Rectal smooth muscle tissue (tissue), 1 donor: Measurements from ENCODE around the gene KLF11.
"Not testable (repeated sequence)": the region's sequence is repeated elsewhere in the genome, so short reads cannot be mapped to it uniquely, and the experiment has no call there.

Experiments used
- H3K27ac ChIP-seq: one replicate; pipeline ENCODE4 v1.7.0; 2013; ENCODE audit warnings: low read depth, low read length, inconsistent platforms
- H3K27me3 ChIP-seq: one replicate; pipeline ENCODE4 v1.7.0; 2013; ENCODE audit warnings: low read length; ENCODE audit not compliant: control insufficient read depth, insufficient read depth
- H3K36me3 ChIP-seq: one replicate; pipeline ENCODE4 v1.7.0; 2013; ENCODE audit warnings: low read length; ENCODE audit not compliant: control insufficient read depth, insufficient read depth
- H3K4me1 ChIP-seq: one replicate; pipeline ENCODE4 v1.7.0; 2013; ENCODE audit warnings: low read length; ENCODE audit not compliant: control insufficient read depth, insufficient read depth
- H3K4me3 ChIP-seq: one replicate; pipeline ENCODE4 v1.7.0; 2013; ENCODE audit warnings: low read length
- H3K9ac ChIP-seq: one replicate; pipeline ENCODE4 v1.7.0; 2013; ENCODE audit warnings: low read length

KLF11 gene

DNA sequence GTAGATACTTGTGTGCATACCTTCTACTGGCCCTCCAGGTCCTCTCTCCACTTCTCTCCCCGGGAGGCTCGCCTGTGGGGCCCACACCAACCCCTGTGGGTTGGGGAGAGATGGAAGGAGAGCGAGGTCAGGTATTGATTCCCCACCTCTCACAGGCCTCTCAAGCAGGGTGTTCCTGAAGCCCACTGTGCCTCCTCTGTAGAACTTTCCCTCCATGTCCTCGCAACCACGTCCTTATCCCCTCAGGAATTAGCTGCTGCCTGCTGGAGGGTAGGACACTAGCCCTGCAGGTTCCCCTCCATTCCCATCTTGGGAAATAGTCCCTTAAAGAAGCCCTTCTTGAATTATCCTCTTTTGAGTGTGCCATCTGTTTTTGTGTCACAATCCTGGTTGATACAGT lies 38.9 kb upstream of the KLF11 start:
- no peaks in the 10 kb centered on the region for H3K27me3 ChIP-seq
- H3K36me3 ChIP-seq = no peaks in the 10 kb centered on the region
- H3K27ac ChIP-seq = no peak overlapping the region
- H3K9ac ChIP-seq = no peak overlapping the region
- no peak overlapping the region for H3K4me3 ChIP-seq
- H3K4me1 ChIP-seq = peaks cover 18% of the 10 kb centered on the region

GRCh38 chr2:10004836-10005235 lies 38.5 kb upstream of the KLF11 start:
- H3K4me1 ChIP-seq = peaks cover 22% of the 10 kb centered on the region
- H3K36me3 ChIP-seq = no peaks in the 10 kb centered on the region
- H3K27ac ChIP-seq = no peak overlapping the region
- H3K4me3 ChIP-seq = no peak overlapping the region
- no peaks in the 10 kb centered on the region for H3K27me3 ChIP-seq
- no peak overlapping the region for H3K9ac ChIP-seq

DNA sequence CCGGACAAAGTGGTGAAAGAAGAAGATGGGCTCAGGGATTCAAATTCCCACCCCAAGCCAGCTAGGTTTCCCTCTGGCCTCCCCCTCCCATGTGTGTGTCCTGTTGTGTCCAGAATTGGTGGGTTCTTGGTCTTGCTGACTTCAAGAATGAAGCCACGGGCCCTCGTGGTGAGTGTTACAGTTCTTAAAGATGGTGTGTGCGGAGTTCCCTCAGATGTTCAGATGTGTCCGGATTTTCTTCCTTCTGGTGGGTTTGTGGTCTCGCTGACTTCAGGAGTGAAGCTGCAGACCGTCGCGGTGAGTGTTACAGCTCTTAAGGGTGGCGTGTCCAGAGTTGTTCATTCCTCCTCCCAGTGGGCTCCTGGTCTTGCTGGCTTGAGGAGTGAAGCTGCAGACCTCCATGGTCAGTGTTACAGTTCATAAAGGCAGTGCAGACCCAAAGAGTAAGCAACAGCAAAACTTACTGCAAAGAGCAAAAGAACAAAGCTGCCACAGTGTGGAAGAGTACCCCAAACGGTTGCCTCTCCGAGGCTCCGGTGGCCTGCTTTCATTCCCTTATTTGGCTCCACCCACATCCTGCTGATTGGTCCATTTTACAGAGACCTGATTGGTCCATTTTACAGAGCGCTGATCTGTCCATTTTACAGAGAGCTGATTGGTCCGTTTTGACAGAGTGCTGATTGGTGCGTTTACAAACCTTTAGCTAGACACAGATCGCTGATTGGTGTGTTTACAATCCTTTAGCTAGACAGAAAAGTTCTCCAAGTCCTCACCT lies 37.7 kb upstream of the KLF11 start:
- no peaks in the 10 kb centered on the region for H3K36me3 ChIP-seq
- H3K4me3 ChIP-seq = no peak overlapping the region
- no peaks in the 10 kb centered on the region for H3K27me3 ChIP-seq
- H3K4me1 ChIP-seq = peaks cover 29% of the 10 kb centered on the region
- H3K9ac ChIP-seq = no peak overlapping the region
- H3K27ac ChIP-seq = no peak overlapping the region

- Histone ChIP-seq H3K4me1 (peaks cover 29% of the 10 kb centered on the region), H3K36me3 (no peaks in the 10 kb centered on the region), H3K27me3 (no peaks in the 10 kb centered on the region), H3K4me3 (no peak overlapping the region), H3K27ac (peak overlapping the region; percentile 44), H3K9ac (no peak overlapping the region)
Measured at GRCh38 chr2:10006236-10007161, 36.9 kb upstream of the KLF11 start.

- H3K27ac ChIP-seq = peak overlapping the region; percentile 11
- no peak overlapping the region for H3K9ac ChIP-seq
- H3K4me1 ChIP-seq = peaks cover 29% of the 10 kb centered on the region
- no peaks in the 10 kb centered on the region for H3K36me3 ChIP-seq
- no peak overlapping the region for H3K4me3 ChIP-seq
- H3K27me3 ChIP-seq = no peaks in the 10 kb centered on the region
Measured at GRCh38 chr2:10007435-10007834, 35.9 kb upstream of the KLF11 start.

DNA sequence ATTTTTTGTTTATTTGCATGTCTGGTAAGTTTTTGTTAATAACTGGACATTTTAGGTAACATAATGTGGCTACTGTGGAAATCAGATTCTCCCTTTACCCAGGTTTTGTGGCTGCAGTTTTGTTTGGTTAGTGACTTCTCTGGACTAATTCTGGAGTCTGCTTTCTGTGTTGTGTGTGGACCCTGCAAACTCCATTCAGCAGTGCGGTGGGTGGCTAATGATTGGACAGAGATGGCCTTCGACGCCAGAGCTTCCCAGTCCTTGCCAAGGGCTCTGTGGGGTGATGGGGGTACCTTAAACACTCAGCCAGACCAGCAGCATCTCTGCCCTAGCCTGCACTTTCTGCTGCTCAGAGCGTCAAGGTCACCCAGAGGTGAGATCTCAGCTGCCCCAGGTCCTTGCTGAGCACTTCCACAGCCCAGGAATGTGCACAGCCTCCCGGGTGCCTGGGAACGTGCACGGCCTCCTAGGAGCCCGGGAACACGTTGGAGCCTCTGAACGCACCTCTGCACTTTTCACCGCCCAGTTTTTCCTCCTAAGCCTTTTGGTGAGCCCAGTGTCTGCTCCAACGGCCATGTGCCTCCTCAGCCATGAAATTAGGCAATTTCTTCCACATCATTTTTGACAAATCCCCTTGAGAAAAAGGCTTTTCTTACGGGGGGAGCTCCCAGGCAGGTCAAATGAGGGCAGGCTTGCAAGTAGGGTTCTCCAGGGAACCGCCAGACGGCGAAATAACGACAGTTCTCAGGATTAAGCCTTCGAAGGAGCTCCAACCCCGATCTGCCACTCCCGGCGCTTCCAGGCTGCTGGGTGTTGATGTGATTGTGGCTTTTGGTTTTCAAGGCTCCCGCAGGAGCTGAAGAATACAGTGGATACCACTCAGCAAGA lies 35.2 kb upstream of the KLF11 start:
- peak overlapping the region; percentile 11 for H3K27ac ChIP-seq
- no peak overlapping the region for H3K9ac ChIP-seq
- H3K4me3 ChIP-seq = no peak overlapping the region
- peaks cover 29% of the 10 kb centered on the region for H3K4me1 ChIP-seq
- H3K36me3 ChIP-seq = no peaks in the 10 kb centered on the region
- no peaks in the 10 kb centered on the region for H3K27me3 ChIP-seq

GRCh38 chr2:10008809-10009176 lies 34.6 kb upstream of the KLF11 start:
- H3K27me3 ChIP-seq = no peaks in the 10 kb centered on the region
- peaks cover 29% of the 10 kb centered on the region for H3K4me1 ChIP-seq
- H3K36me3 ChIP-seq = no peaks in the 10 kb centered on the region
- H3K27ac ChIP-seq = no peak overlapping the region
- no peak overlapping the region for H3K9ac ChIP-seq
- no peak overlapping the region for H3K4me3 ChIP-seq

- Histone ChIP-seq H3K4me3 (peak overlapping the region; percentile 24), H3K9ac (no peak overlapping the region), H3K4me1 (peaks cover 29% of the 10 kb centered on the region), H3K36me3 (no peaks in the 10 kb centered on the region), H3K27ac (peak overlapping the region; percentile 63), H3K27me3 (no peaks in the 10 kb centered on the region)
Measured at GRCh38 chr2:10009271-10009810, 34.0 kb upstream of the KLF11 start.

DNA sequence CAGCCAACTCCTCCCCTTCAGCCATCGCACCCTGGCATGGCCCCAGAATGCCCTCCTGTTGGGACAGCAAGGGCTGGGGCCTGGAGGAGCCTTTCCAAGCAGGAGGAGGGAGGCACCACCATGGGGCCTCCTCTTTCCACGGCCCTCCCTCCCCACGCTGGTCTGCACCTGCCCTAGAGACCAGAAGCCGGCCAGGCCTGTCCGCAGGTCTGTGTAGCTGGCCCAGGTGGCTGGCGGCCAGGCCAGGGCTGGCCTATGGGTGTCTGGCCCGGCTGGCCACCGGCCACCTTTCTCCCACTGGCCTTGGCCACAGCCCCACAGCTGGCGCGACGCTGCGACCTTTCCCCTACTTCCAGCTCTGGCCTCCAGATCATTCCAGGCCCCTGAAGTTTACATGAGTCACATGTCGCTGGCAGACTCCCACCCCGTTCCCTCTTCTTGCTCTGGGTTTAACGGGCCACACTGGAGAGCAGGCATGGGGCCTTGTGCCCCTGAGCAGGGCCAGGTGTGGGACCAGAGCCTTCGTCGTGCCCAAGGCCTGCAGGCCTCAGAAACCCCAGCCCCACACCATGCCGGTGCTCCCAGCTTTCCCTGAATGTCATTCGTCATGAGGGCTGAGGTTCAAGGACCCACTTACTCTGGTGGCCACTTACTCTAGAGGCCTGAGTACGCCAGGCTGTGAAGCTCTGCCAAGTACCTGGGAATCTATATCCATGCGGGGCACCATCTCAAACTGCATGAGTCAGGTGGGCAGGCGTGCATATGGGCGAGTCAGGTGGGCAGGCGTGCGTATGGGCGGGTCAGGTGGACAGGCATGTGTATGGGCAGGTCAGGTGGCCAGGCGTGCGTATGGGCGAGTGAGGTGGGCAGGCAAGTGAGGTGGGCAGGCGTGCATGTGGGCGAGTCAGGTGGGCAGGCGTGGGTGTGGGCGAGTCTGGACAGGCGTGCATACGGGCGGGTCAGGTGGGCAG lies 33.3 kb upstream of the KLF11 start:
- no peaks in the 10 kb centered on the region for H3K36me3 ChIP-seq
- peaks cover 29% of the 10 kb centered on the region for H3K4me1 ChIP-seq
- peak overlapping the region; percentile 24 for H3K4me3 ChIP-seq
- H3K9ac ChIP-seq = no peak overlapping the region
- H3K27me3 ChIP-seq = no peaks in the 10 kb centered on the region
- peak overlapping the region; percentile 63 for H3K27ac ChIP-seq

DNA sequence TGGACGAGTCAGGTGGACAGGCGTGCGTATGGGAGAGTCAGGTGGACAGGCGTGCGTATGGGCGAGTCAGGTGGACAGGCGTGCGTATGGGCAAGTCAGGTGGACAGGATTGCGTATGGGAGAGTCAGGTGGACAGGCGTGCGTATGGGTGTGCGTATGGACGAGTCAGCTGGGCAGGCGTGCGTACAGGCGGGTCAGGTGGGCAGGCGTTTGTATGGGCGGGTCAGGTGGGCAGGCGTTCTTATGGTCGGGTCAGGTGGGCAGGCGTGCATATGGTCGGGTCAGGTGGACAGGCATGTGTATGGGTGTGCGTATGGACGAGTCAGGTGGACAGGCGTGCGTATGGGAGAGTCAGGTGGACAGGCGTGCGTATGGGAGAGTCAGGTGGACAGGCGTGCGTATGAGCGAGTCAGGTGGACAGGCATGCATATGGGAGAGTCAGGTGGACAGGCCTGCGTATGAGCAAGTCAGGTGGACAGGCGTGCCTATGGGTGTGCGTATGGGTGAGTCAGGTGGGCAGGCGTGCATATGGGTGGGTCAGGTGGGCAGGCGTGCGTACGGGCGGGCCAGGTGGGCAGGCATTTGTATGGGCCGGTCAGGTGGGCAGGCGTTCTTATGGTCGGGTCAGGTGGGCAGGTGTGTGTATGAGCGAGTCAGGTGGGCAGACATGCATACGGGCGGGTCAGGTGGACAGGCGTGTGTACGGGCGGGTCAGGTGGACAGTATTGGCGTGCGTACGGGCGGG lies 32.3 kb upstream of the KLF11 start:
- H3K4me1 ChIP-seq = peaks cover 29% of the 10 kb centered on the region
- H3K9ac ChIP-seq, H3K27me3 ChIP-seq, H3K36me3 ChIP-seq, H3K27ac ChIP-seq, H3K4me3 ChIP-seq: not testable (repeated sequence)
